Measurements from ENCODE around the gene CNDP1.

The CNDP1 gene

GRCh38 chr18:74507097-74507881, 27.0 kb upstream of the CNDP1 start:
- DNase-seq (ENCODE audit: low read depth): no peak

- DNase-seq (ENCODE audit: low read depth): no peak
These were observed 26.4 kb upstream of the CNDP1 start for GRCh38 chr18:74507927-74508326.

- no peak for DNase-seq (ENCODE audit: low read depth)
These were observed 25.9 kb upstream of the CNDP1 start for GRCh38 chr18:74508366-74508765.

- no peak for DNase-seq (ENCODE audit: low read depth)
These were observed 25.5 kb upstream of the CNDP1 start for GRCh38 chr18:74508821-74509225.

GRCh38 chr18:74509856-74510769, 24.2 kb upstream of the CNDP1 start:
- DNase-seq (ENCODE audit: low read depth): no peak

GRCh38 chr18:74510770-74511095, 23.6 kb upstream of the CNDP1 start:
- no peak for DNase-seq (ENCODE audit: low read depth)

DNA sequence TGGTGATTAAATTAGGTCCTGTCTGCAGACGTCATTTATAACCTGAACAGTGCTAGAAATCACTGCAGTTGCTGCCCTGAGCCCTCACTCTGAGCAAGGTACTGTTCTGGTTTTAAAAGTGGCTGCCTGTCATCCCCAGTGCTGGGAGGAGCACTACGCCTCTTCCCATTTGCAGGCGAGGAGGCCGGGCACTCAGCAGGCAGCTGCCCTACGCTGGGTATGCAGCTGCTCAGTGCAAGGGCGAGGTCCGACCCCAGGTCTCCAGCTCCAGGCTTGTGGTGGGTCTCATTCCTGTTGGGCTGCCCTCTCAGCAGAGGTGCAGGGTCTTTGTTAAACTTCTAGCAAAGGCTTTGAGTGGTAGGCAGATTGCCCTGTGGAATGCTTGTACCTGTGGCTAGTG, 22.5 kb upstream of the CNDP1 start:
- DNase-seq (ENCODE audit: low read depth): no peak

DNA sequence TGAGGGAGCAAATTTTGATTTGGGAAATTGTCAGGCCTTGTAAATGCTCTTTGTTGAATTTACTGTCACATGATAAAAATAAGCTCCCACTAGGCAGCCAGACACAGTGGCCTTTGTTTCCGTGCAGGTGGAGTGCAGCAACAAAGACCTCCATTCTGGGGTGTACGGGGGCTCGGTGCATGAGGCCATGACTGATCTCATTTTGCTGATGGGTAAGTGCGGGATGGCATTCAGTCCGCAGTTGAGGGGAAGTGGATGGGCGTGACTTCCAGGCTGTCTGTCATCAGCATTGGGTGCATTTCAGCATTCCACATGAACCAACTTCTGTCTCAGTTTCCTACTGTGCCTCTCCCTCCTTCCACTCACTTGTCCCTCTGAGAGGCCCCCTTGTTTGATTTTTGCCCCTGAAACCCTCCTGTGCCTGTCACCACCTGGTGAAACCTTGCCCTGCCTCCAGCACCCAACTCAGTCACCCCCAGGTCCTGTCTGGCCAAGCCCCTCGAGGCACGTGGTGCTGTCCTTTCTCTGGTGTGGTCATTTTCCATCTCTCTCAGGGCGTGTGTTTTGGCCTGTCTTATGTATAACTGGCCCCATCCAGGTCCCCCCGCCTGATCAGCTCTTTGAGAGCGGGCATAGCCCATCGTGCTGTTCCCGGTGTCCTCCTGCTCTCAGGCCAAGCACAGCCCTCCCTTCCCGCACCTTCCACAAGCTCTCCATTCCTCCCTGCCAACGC, 21.8 kb upstream of the CNDP1 start:
- DNase-seq (ENCODE audit: low read depth): no peak

GRCh38 chr18:74513149-74513882, 21.0 kb upstream of the CNDP1 start:
- DNase-seq (ENCODE audit: low read depth): no peak

DNA sequence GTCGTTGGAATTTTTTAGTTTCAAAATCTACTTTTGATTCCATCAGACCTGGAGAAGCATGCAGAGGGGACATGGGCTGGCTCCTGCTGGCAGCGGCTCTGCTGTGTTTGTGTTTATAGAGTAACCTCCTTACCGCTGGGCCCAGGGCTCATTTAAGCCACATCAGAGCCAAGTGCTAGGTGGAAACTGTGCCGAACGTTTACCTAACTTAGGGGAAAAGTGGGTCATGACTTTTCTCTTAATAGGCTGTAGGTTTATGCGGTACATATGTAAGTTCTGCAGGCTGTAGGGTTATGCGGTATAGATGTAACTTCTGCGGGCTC, 20.5 kb upstream of the CNDP1 start:
- no peak for DNase-seq (ENCODE audit: low read depth)

DNA sequence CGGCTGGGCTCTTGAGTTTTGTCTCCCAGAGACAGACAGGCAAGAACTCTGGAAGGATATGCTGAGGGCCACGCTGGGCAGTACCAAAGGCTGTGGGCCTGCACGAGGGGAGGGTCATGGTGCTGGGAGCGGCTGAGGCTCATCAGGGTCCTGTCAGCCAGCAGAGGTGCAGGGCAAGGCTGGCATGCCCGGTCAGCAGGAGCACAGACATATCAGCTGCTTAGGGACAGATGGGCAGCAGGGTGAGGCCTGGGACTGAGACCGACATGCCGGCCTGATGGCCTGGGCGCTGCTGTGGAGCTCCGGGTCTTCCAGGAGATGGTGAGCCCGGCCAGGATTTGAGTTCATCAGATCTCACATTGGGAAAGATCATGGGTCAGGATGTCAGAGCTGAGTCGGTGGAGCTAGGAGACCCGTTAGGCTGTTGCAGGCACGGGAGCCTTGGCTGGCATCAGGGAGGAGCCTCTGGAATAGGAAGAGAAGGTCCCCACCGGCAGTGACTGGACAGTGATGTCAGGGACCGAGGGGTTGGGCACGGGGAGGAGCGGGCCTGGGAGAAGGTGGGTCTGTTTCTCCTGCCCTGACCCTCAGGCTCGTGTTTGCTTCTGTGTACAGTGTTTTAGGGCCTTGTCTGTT, 19.3 kb upstream of the CNDP1 start:
- DNase-seq (ENCODE audit: low read depth): no peak

GRCh38 chr18:74515620-74516231, 18.6 kb upstream of the CNDP1 start:
- no peak for DNase-seq (ENCODE audit: low read depth)

DNA sequence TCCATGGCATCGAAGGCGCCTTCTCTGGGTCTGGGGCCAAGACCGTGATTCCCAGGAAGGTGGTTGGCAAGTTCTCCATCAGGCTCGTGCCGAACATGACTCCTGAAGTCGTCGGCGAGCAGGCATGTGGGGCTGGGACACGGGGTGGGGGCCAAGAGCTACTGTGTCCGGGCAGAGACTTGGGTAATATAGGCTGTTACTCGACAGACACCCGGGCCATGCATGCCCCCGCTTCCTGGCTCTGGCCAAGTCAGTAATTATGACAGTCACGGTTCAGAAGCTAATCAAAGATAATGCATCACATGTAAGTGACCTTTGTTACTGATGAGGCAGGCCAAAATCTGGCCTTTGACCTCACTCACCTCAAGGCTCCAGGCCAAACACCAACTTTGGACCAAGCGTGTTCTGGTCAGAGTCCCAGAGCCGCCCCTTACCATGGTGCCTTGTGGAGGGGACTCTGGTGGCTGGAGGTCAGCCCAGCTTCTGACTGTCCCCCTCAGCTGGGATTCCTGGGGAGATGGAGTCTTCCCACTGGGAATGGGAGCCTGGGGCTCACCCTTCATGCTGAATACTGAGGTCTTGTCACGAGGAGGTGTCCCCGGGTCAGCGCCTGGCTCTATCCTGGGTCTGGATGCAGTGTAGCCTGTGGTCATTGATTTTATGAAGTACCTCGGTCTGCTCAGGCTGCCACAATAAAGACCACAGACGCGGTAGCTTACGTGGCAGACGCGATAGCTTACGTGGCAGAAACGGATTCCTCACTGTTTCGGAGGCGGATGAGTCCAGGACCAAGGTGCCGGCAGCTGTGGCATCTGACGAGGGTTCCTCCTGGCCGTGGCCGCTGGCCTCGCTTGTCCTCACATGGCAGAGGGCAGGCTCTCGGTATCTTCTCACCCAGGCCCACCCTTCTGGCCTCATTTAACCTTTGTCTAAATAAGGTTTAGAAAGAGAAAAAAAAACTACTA, 17.7 kb upstream of the CNDP1 start:
- DNase-seq (ENCODE audit: low read depth): no peak

- no peak for DNase-seq (ENCODE audit: low read depth)
These were observed 17.1 kb upstream of the CNDP1 start for GRCh38 chr18:74517236-74517630.

GRCh38 chr18:74518456-74519295, 15.6 kb upstream of the CNDP1 start:
- no peak for DNase-seq (ENCODE audit: low read depth)

DNA sequence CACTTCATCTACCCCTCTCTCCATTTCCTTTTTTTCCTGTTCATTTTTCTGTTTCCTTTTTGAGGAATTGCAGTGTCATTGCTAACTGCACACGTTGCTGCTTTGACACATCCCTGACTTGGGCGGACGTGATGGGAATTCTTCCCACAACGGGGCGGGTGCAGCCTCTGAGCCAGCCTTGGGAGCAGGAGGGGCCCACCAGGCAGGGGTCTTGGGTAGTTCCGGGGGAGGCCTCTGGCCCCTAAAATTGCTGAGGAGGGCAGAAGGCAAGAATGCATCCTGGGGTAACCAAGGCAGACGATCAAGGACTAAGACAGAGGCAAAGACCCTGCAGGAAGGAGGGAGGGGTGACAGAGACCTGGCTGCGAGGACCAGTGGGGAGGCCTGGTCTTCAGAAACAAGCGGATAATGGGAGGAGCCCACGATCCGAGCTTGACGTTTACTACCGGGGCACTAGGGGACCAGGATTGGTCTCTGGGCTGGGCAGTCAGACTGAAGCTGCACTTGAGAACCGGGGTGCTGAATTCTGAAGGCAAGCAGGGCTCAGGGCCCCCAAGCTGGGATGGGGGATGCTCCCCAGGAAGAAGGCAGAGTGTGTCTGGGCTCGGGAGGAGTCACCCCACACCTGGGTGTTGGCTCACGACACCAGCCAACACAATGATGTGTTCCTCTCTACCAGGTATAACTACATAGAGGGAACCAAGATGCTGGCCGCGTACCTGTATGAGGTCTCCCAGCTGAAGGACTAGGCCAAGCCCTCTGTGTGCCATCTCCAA, 14.8 kb upstream of the CNDP1 start:
- no peak for DNase-seq (ENCODE audit: low read depth)

DNA sequence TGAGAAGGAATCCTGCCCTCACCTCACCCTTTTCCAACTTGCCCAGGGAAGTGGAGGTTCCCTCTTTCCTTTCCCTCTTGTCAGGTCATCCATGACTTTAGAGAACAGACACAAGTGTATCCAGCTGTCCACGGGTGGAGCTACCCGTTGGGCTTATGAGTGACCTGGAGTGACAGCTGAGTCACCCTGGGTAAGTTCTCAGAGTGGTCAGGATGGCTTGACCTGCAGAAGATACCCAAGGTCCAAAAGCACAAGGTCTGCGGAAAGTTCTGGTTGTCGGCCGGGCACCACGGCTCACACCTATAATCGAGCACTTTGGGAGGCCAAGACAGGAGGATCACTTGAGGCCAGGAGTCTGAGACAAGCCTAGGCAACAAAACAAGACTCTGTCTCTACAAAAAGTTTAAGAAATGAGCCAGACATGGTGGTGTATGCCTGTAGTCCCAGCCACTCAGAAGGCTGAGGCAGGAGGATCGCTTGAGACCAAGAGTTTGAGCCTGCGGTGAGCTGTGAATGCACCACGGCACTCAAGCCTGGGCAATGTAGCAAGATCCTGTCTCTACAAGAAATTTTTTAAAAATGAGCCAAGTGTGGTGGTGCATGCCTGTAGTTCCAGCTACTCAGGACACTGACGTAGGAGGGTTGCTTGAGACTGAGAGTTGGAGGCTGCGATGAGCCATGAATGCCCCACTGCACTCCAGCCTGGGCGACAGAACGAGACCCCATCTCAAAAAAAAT, 14.0 kb upstream of the CNDP1 start:
- no peak for DNase-seq (ENCODE audit: low read depth)
